HEK293 (cell line): ENCODE data around the gene ZNF471.

Experiments
- CTCF ChIA-PET: fragments of 350-600 bp; formaldehyde crosslinking; extraction: SDS; loops from one replicate; lab custom pipeline; 2021; ENCODE audit warnings: antibody characterized with exemption; lab: Yijun Ruan, JAX
- POLR2A ChIA-PET: fragments of 300-600 bp; formaldehyde crosslinking; extraction: SDS; loops from one replicate; lab custom pipeline; 2020; ENCODE audit warnings: antibody characterized with exemption, inconsistent platforms; lab: Yijun Ruan, JAX
- H3K27ac ChIP-seq: fragments of 200-500 bp; sonication (Bioruptor generic); 2 replicates; pipeline ENCODE4 v1.5.1; 2014; ENCODE audit warnings: low read depth, low read length, control low read depth, inconsistent platforms; ENCODE audit errors: extremely low read depth
- H3K36me3 ChIP-seq, 2 experiments: fragments of 200-500 bp in 1 of 2; sonication (Bioruptor generic) in 1 of 2; 1 replicate in 1 of 2; 2 replicates in 1 of 2; pipeline ENCODE4 v1.5.1; 2014 to 2017; ENCODE audit warnings: inconsistent platforms in 2 of 2, low read length in 2 of 2; ENCODE audit not compliant: control insufficient read depth in 2 of 2, insufficient read depth in 1 of 2
- H3K4me1 ChIP-seq: fragments of 200-500 bp; sonication (Bioruptor generic); 2 replicates; pipeline ENCODE4 v1.5.1; 2014; ENCODE audit warnings: mild to moderate bottlenecking, low read length, inconsistent platforms; ENCODE audit not compliant: control insufficient read depth, insufficient read depth
- H3K4me3 ChIP-seq: 2 replicates; pipeline ENCODE4 v1.5.1; 2011; ENCODE audit warnings: low read depth, mild to moderate bottlenecking, control low read depth, low read length, moderate library complexity
- H3K9me3 ChIP-seq: fragments of 200-500 bp; sonication (Bioruptor generic); 2 replicates; pipeline ENCODE4 v1.5.1; 2014; ENCODE audit warnings: low read depth, low read length, inconsistent platforms; ENCODE audit not compliant: control insufficient read depth, insufficient read depth
- EGR2 ChIP-seq: fragments of 450-650 bp; formaldehyde crosslinking; IDR thresholded peaks from 2 replicates; pipeline ENCODE4 v1.5.1; 2016; ENCODE audit warnings: low read depth, missing biosample characterization, missing genetic modification characterization
- FEZF1 ChIP-seq: fragments of 450-650 bp; formaldehyde crosslinking; IDR thresholded peaks from 2 replicates; pipeline ENCODE4 v1.5.1; 2016; ENCODE audit warnings: missing biosample characterization, missing genetic modification characterization
- HOXC10 ChIP-seq: sonication (generic); formaldehyde crosslinking; IDR thresholded peaks from 2 replicates; pipeline ENCODE4 v1.8.1; 2023; ENCODE audit warnings: mild to moderate bottlenecking, missing genetic modification reagents
- OSR2 ChIP-seq: fragments of 450-650 bp; formaldehyde crosslinking; IDR thresholded peaks from 2 replicates; pipeline ENCODE4 v1.5.1; 2016; ENCODE audit warnings: missing biosample characterization, missing genetic modification characterization
- PRDM2 ChIP-seq: fragments of 450-650 bp; formaldehyde crosslinking; IDR thresholded peaks from 2 replicates; pipeline ENCODE4 v1.5.1; 2016; ENCODE audit warnings: missing biosample characterization, missing genetic modification characterization, borderline replicate concordance
- PRDM4 ChIP-seq: fragments of 450-650 bp; formaldehyde crosslinking; IDR thresholded peaks from 2 replicates; pipeline ENCODE4 v1.5.1; 2017; ENCODE audit warnings: missing biosample characterization, missing genetic modification characterization
- RBAK ChIP-seq: fragments of 450-650 bp; formaldehyde crosslinking; IDR thresholded peaks from 2 replicates; pipeline ENCODE4 v1.5.1; 2016; ENCODE audit warnings: missing biosample characterization, missing genetic modification characterization
- SETDB1 ChIP-seq: IDR thresholded peaks from one replicate; pipeline ENCODE4 v1.6.1; 2017; ENCODE audit warnings: mild to moderate bottlenecking, low read length, moderate library complexity, mixed read lengths; ENCODE audit not compliant: insufficient read length
- YY1 ChIP-seq: fragments of 450-650 bp; formaldehyde crosslinking; IDR thresholded peaks from 2 replicates; pipeline ENCODE4 v1.5.1; 2018; ENCODE audit warnings: missing biosample characterization, missing genetic modification characterization
- ZBTB8A ChIP-seq: fragments of 450-650 bp; formaldehyde crosslinking; IDR thresholded peaks from 2 replicates; pipeline ENCODE4 v1.5.1; 2016; ENCODE audit warnings: missing biosample characterization, missing genetic modification characterization
- ZNF132 ChIP-seq: fragments of 450-650 bp; formaldehyde crosslinking; IDR thresholded peaks from 2 replicates; pipeline ENCODE4 v1.5.1; 2017; ENCODE audit warnings: missing biosample characterization, missing genetic modification characterization, borderline replicate concordance
- ZNF140 ChIP-seq: fragments of 450-650 bp; formaldehyde crosslinking; IDR thresholded peaks from 2 replicates; pipeline ENCODE4 v1.5.1; 2016; ENCODE audit warnings: missing biosample characterization, missing genetic modification characterization
- ZNF146 ChIP-seq: fragments of 450-650 bp; formaldehyde crosslinking; IDR thresholded peaks from 2 replicates; pipeline ENCODE4 v1.5.1; 2016; ENCODE audit warnings: missing biosample characterization, missing genetic modification characterization
- ZNF148 ChIP-seq: fragments of 450-650 bp; formaldehyde crosslinking; IDR thresholded peaks from 2 replicates; pipeline ENCODE4 v1.5.0; 2017; ENCODE audit warnings: missing biosample characterization, missing genetic modification characterization, borderline replicate concordance
- ZNF155 ChIP-seq: fragments of 450-650 bp; formaldehyde crosslinking; IDR thresholded peaks from 2 replicates; pipeline ENCODE4 v1.5.1; 2016; ENCODE audit warnings: missing biosample characterization, missing genetic modification characterization
- ZNF221 ChIP-seq: fragments of 450-650 bp; formaldehyde crosslinking; IDR thresholded peaks from 2 replicates; pipeline ENCODE4 v1.5.1; 2017; ENCODE audit warnings: missing biosample characterization, missing genetic modification characterization, borderline replicate concordance
- ZNF324 ChIP-seq: fragments of 450-650 bp; formaldehyde crosslinking; IDR thresholded peaks from 2 replicates; pipeline ENCODE4 v1.5.1; 2016; ENCODE audit warnings: missing biosample characterization, missing genetic modification characterization
- ZNF354C ChIP-seq: fragments of 450-650 bp; formaldehyde crosslinking; IDR thresholded peaks from 2 replicates; pipeline ENCODE4 v1.5.1; 2016; ENCODE audit warnings: missing biosample characterization, missing genetic modification characterization, low read depth, borderline replicate concordance
- ZNF514 ChIP-seq: fragments of 450-650 bp; formaldehyde crosslinking; IDR thresholded peaks from 2 replicates; pipeline ENCODE4 v1.5.1; 2016; ENCODE audit warnings: missing biosample characterization, missing genetic modification characterization
- ZNF623 ChIP-seq: fragments of 450-650 bp; formaldehyde crosslinking; IDR thresholded peaks from 2 replicates; pipeline ENCODE4 v1.5.1; 2016; ENCODE audit warnings: missing biosample characterization, missing genetic modification characterization
- ZNF776 ChIP-seq: fragments of 450-650 bp; formaldehyde crosslinking; IDR thresholded peaks from 2 replicates; pipeline ENCODE4 v1.5.0; 2017; ENCODE audit warnings: missing biosample characterization, missing genetic modification characterization, borderline replicate concordance
- ZNF777 ChIP-seq: fragments of 450-650 bp; formaldehyde crosslinking; IDR thresholded peaks from 2 replicates; pipeline ENCODE4 v1.5.1; 2017; ENCODE audit warnings: missing biosample characterization, missing genetic modification characterization, borderline replicate concordance

Gene ZNF471

GRCh38 chr19:56567274-56568120 lies 59.8 kb downstream of the ZNF471 start, which contains the start of gene ZNF470 (continued):
- TF ChIP-seq ZNF324 (tag by site-specific recombination) (no peak), ZNF514 (tag by site-specific recombination) (no peak), PRDM4 (tag by site-specific recombination) (no peak), ZNF623 (tag by site-specific recombination) (no peak), ZNF155 (tag by site-specific recombination) (no peak), ZNF146 (tag by site-specific recombination) (no peak), EGR2 (tag by site-specific recombination) (peak; percentile 86)
- TF ChIP-seq, all 188 proteins: peak for 47

- Histone ChIP-seq H3K36me3 (peaks cover 34 to 55% of the 10 kb centered on the region in 2 experiments), H3K4me1 (no peaks in the 10 kb centered on the region), H3K27ac (no peak overlapping the region), H3K4me3 (no peak overlapping the region), H3K9me3 (peaks cover 12% of the 10 kb centered on the region)
- CTCF ChIA-PET = interaction anchor here (0.6 kb wide), 1 partner anchor 1433 kb away, joined by 4 read pairs; no protein-coding TSS in a partner anchor
- POLR2A ChIA-PET = interaction anchor here (0.7 kb wide), 1 partner anchor 62 kb away, joined by 4 read pairs; no protein-coding TSS in a partner anchor
- TF ChIP-seq ZNF777 (tag by site-specific recombination) (no peak), SETDB1 (peak; percentile 60)
These were observed 64.9 kb downstream of the ZNF471 start for GRCh38 chr19:56572589-56572988.

- POLR2A ChIA-PET = no interaction called here
- TF ChIP-seq ZNF140 (tag by site-specific recombination) = no peak
- TF ChIP-seq YY1 (tag by site-specific recombination) = no peak
- no peak for TF ChIP-seq ZNF132 (tag by site-specific recombination)
- no peak for TF ChIP-seq RBAK (tag by site-specific recombination)
- TF ChIP-seq ZNF776 = no peak
- TF ChIP-seq ZNF354C (tag by site-specific recombination) = no peak
- no peak for TF ChIP-seq PRDM2 (tag by site-specific recombination)
- no peak for TF ChIP-seq ZNF221 (tag by site-specific recombination)
- TF ChIP-seq FEZF1 (tag by site-specific recombination) = no peak
- TF ChIP-seq ZNF148 (tag by site-specific recombination) = no peak
- no peak for TF ChIP-seq ZBTB8A (tag by site-specific recombination)
- no peak for TF ChIP-seq OSR2 (tag by site-specific recombination)
- TF ChIP-seq HOXC10 (CRISPR knock-in tag) = no peak
These were observed 66.3 kb downstream of the ZNF471 start for GRCh38 chr19:56573914-56574313.

More at GRCh38 chr19:56573914-56574313, 66.3 kb downstream of the ZNF471 start:
- Histone ChIP-seq H3K27ac (no peak overlapping the region), H3K4me1 (no peaks in the 10 kb centered on the region), H3K4me3 (no peak overlapping the region), H3K36me3 (peaks cover 31 to 50% of the 10 kb centered on the region in 2 experiments), H3K9me3 (peaks cover 10% of the 10 kb centered on the region)
- CTCF ChIA-PET = interaction anchor here (0.7 to 1.0 kb wide), 2 partner anchors 109 to 171 kb away, joined by 3 read pairs; no protein-coding TSS in a partner anchor
